ENCODE measurements around the gene FMR1.

Gene FMR1

GRCh38 chrX:147890756-147891155 lies 21.0 kb upstream of the FMR1 start:
- H3K27ac ChIP-seq: no peak overlapping the region
- intact Hi-C loops (cut with DNase I; ENCODE audit: low total_unique reads): no loop called here
- H3K4me1 ChIP-seq: peaks cover 0 to 13% (median 3%) of the 10 kb centered on the region in 4 donors

GRCh38 chrX:147891896-147892295 lies 19.8 kb upstream of the FMR1 start:
- intact Hi-C loops (cut with DNase I; ENCODE audit: low total_unique reads): no loop called here
- no peak for TF ChIP-seq CTCF (IDR thresholded peaks at IDR 0.05)
- no peak for DNase-seq
- H3K4me3 ChIP-seq: no peak overlapping the region
- peaks cover 0 to 4% (median 0%) of the 10 kb centered on the region in 3 donors for H3K9me3 ChIP-seq
- H3K36me3 ChIP-seq: no peaks in the 10 kb centered on the region
- H3K27ac ChIP-seq: no peak overlapping the region
- H3K4me1 ChIP-seq: peaks cover 0 to 13% (median 3%) of the 10 kb centered on the region in 4 donors
- no peaks in the 10 kb centered on the region for H3K27me3 ChIP-seq

More at GRCh38 chrX:147890756-147891155, 21.0 kb upstream of the FMR1 start:
- Histone ChIP-seq H3K9me3 (peaks cover 0 to 4% (median 0%) of the 10 kb centered on the region in 3 donors), H3K36me3 (no peaks in the 10 kb centered on the region), H3K4me3 (no peak overlapping the region), H3K27me3 (no peaks in the 10 kb centered on the region)
- DNase-seq: no peak
- TF ChIP-seq CTCF (IDR thresholded peaks at IDR 0.05): no peak

GRCh38 chrX:147893741-147894140 lies 18.0 kb upstream of the FMR1 start:
- no peak for DNase-seq
- H3K36me3 ChIP-seq: no peaks in the 10 kb centered on the region
- peaks cover 0 to 4% (median 0%) of the 10 kb centered on the region in 3 donors for H3K9me3 ChIP-seq
- no peak overlapping the region for H3K27ac ChIP-seq
- no peaks in the 10 kb centered on the region for H3K27me3 ChIP-seq
- no peak for TF ChIP-seq CTCF (IDR thresholded peaks at IDR 0.05)
- H3K4me1 ChIP-seq: peaks cover 0 to 13% (median 3%) of the 10 kb centered on the region in 4 donors
- intact Hi-C loops (cut with DNase I; ENCODE audit: low total_unique reads): no loop called here
- H3K4me3 ChIP-seq: no peak overlapping the region

GRCh38 chrX:147894366-147894963 lies 17.3 kb upstream of the FMR1 start:
- DNase-seq: no peak
- intact Hi-C loops (cut with DNase I; ENCODE audit: low total_unique reads): no loop called here
- Histone ChIP-seq H3K36me3 (no peaks in the 10 kb centered on the region), H3K9me3 (no peaks in the 10 kb centered on the region), H3K27ac (no peak overlapping the region), H3K27me3 (no peaks in the 10 kb centered on the region), H3K4me1 (peaks cover 0 to 13% (median 3%) of the 10 kb centered on the region in 4 donors), H3K4me3 (no peak overlapping the region)
- no peak for TF ChIP-seq CTCF (IDR thresholded peaks at IDR 0.05)

- Histone ChIP-seq H3K27ac (no peak overlapping the region), H3K9me3 (no peaks in the 10 kb centered on the region), H3K4me3 (no peak overlapping the region), H3K27me3 (no peaks in the 10 kb centered on the region), H3K36me3 (no peaks in the 10 kb centered on the region), H3K4me1 (peaks cover 0 to 18% (median 3%) of the 10 kb centered on the region in 4 donors)
- no peak for TF ChIP-seq CTCF (IDR thresholded peaks at IDR 0.05)
- DNase-seq: no peak
- intact Hi-C loops (cut with DNase I; ENCODE audit: low total_unique reads): no loop called here
These were observed 14.6 kb upstream of the FMR1 start for GRCh38 chrX:147897117-147897516.

Data from tibial artery (tissue), 4 donors.